HG02973 (cell line): ENCODE results near the gene IL6.
"Not testable (repeated sequence)": the region's sequence is repeated elsewhere in the genome, so short reads cannot be mapped to it uniquely, and the experiment has no call there.

Experiments used
- ATAC-seq: cut with Tn5 transposase; IDR thresholded peaks from one replicate; pipeline ENCODE4 v1.9.1; 2021; ENCODE audit warnings: moderate library complexity; ENCODE audit not compliant: unreplicated experiment

The IL6 gene

DNA sequence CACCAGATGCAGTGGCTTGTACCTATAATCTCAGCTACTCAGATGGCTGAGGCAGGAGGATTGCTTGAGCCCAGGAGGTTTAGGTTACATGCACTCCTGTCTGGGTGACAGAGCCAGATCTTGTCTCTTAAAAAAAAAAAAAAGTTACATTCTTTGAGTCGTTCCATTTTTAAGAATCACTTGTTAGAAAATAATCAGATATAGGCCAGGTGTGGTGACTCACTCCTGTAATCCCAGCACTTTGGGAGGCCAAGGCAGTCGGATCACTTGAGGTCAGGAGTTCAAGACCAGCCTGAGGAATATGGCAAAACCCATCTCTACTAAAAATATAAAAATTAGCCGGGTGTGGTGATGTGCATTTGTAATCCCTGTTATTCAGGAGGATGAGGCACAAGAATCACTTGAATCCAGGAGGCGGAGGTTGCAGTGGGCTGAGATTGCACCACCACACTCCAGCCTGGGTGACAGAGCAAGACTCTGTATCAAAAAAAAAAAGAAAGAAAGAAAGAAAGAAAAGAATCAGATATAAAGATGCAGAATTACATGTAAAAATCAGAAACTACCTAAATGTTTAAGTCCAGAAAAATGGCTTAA, 52.8 kb downstream of the IL6 start:
- not testable (repeated sequence) for ATAC-seq

GRCh38 chr7:22781230-22781711, 54.3 kb downstream of the IL6 start:
- ATAC-seq: no peak
